ENCODE data around the gene SUN2.

- no peak for TF ChIP-seq CTCF (IDR thresholded peaks at IDR 0.05)
- TF ChIP-seq POLR2A (IDR thresholded peaks at IDR 0.05), result no peak
Observed at GRCh38 chr22:38720350-38720749, 35.4 kb downstream of the SUN2 start.
